NCI-H2196 (cell line): ENCODE results near the gene DNASE1L2.

ENCODE experiments used
- DNase-seq: peaks from one replicate; lab custom pipeline; 2025; ENCODE audit not compliant: unreplicated experiment; lab: John Stamatoyannopoulos, UW

The DNASE1L2 gene

DNA sequence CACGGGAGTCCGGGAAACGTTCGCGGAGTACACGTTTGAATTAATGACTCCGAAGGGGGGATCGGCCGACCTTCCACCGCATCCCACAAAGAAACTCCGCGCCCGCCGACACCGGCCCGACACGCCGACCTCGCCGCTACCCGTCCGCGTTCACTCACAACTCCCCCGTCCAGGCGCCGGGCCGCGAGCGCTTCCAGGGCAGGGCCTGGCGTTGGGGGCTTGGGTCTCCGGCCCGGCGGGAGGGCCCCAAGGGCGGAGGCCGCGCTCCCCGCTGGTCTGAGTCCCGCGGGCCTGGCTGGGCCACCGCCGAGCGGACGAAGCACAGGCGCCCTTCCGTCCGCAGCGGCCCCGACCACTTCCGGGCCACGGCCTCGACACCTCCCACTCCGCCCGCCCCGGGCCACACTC lies 31.3 kb downstream of the DNASE1L2 start:
- peak; percentile 82 for DNase-seq

GRCh38 chr16:2267913-2268666 lies 31.8 kb downstream of the DNASE1L2 start, which contains the start of gene RNPS1:
Gene RNPS1, minus strand, starts transcription at chr16:2268126. Its CDS starts 3,483 bp downstream, at chr16:2264643.
- peak; percentile 98 for DNase-seq

GRCh38 chr16:2270070-2270462 lies 33.8 kb downstream of the DNASE1L2 start:
- DNase-seq = no peak

- DNase-seq = no peak
Observed at GRCh38 chr16:2270588-2271470, 34.6 kb downstream of the DNASE1L2 start.

GRCh38 chr16:2271848-2272461 lies 35.7 kb downstream of the DNASE1L2 start:
- DNase-seq = no peak

GRCh38 chr16:2273484-2273883 lies 37.2 kb downstream of the DNASE1L2 start:
- DNase-seq = no peak

GRCh38 chr16:2273931-2274330 lies 37.7 kb downstream of the DNASE1L2 start:
- no peak for DNase-seq

- DNase-seq = no peak
Observed at GRCh38 chr16:2275476-2276367, 39.5 kb downstream of the DNASE1L2 start.

DNA sequence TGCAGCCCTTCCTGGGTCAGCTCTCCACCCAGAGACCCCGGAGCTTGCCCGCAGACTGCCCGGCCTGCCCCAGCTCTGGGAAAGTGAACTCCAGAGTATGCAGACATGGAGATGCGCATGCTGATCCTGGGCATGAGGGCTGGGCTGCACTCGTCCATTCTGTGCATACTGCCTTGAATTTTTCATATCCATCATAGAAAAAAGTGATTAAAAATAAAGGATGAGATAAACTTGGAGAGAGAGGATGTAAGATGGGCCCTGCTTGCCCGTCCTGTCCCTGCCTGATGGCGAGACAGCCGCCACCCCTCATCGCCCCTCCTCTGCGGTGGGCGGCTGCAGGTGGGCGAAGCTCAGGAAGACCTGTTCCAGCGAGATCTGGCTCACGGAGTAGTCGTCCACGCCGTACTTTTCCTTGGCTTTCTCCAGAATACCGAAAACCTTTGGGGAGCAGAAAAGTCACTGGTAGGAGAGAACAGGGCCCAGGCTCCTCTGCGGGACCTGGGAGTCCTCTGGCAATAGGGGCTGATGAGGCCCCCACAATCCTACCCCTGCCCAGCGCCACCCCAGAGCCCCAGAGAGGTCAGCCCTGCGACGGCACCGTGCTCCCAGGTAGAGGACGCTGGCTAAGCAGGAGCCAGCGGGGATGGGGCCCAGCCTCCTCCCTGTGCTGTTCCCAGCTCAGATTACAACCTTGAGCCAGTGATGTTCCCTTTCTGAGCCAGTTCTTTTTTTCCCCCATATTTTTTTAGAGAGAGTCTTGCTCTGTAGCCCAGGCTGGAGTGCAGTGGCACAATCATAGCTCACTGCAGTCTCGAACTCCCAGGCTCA lies 40.3 kb downstream of the DNASE1L2 start:
- DNase-seq = no peak

GRCh38 chr16:2277466-2278271 lies 41.4 kb downstream of the DNASE1L2 start:
- no peak for DNase-seq

- DNase-seq = no peak
Observed at GRCh38 chr16:2278272-2278608, 42.0 kb downstream of the DNASE1L2 start.

GRCh38 chr16:2278956-2279800 lies 42.9 kb downstream of the DNASE1L2 start:
- no peak for DNase-seq

DNA sequence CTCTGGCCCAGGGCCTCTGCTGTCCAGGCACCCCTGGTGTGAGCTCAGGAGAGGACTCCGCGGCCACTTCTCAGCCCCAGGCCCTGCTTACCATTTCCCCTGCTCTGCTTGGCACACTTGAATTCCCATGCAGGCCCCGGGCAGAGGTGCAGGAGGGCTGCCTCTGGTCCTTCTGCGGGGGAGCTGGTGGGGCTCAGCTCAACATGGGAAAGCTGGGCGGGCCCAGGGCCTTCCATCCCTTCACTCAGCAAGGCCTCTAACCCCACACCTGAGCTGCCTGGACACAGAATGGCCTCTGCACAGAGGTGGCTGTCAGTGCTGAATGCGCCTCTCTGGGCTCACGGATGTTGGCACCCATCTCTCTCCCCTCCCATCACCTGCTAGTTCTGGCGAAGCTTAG lies 44.2 kb downstream of the DNASE1L2 start:
- no peak for DNase-seq

- DNase-seq = no peak
Observed at GRCh38 chr16:2280981-2281542, 44.8 kb downstream of the DNASE1L2 start.

DNA sequence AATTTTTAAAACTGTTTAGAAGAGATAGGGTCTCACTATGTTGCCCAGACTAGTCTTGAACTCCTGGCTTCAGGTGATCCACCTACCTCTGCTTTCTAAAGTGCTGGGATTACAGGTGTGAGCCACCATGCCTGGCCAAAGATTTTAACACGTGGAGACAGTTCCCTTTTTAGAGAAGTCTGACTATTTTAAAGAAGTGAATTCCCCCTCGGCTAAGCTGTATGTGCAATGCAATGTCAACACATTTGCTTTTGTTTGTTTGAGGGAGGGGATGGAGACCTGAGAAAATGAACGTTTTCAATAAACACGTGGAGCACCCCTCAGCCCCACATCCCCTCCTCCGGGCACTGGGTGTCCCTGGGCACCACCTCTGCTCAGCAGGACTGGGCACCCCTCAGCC lies 46.0 kb downstream of the DNASE1L2 start:
- no peak for DNase-seq

GRCh38 chr16:2282866-2283555 lies 46.8 kb downstream of the DNASE1L2 start:
- no peak for DNase-seq
